HG02885 (cell line): ENCODE data around the gene MAP4K4.
"Not testable (repeated sequence)": the region's sequence is repeated elsewhere in the genome, so short reads cannot be mapped to it uniquely, and the experiment has no call there.

ENCODE experiments used
- ATAC-seq: cut with Tn5 transposase; IDR thresholded peaks from one replicate; pipeline ENCODE4 v1.9.1; 2021; ENCODE audit warnings: mild to moderate bottlenecking; ENCODE audit not compliant: unreplicated experiment, poor library complexity

Gene MAP4K4

DNA sequence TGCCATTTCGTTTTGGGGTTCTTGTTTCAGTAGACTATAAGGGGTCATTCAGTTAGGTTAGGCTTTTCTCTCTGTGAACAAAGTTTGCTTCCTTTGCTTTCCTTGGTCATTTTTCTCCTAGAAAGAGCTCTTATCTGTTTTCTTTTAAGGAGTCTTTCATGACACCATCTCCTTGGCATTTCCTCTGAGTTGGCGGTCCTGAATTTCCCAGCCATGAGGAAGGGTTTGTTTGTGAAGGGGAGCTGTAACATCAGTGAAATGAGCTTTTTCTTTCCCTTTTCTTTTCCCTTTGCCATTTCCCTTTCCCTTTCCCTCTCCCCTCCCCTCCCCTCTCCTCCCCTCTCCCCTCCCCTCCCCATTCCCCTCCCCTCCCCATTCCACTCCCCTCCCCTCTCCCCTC, 61.7 kb downstream of the MAP4K4 start:
- ATAC-seq, result no peak

DNA sequence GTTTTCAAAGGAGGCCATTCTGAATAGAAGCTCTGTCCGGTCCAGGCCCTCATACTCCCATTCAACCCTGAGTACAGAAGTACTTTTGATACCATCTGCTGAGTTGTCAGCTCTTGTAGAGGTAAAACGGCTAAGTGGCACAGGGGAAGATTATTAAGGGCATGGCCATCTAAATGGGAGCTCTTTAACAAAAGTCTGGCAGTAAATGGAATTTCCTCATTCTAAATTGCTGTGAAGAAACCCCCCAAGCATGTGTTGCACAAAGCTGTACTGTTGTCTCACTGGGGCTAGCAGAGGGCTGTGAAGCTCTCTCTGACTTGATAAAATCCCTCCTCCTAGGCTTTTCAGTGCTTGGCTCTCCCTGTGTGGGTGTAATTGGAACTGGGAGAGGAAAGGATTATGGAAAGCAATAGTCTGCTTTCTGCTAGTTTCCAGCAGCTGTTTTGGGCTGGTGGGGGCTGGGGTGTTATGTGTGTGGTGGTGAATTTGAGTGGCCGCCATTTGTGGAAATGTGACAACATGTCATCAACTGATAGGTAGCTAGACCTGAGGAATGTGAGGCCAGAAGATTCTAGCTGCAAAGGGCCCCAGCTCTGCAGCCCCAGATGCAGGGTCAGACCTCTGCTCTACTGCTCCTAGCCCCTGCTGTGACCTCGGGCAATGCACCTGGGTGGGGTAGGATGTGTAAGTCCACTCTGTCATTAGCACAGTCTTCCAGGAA, 65.1 kb downstream of the MAP4K4 start:
- ATAC-seq, result no peak

DNA sequence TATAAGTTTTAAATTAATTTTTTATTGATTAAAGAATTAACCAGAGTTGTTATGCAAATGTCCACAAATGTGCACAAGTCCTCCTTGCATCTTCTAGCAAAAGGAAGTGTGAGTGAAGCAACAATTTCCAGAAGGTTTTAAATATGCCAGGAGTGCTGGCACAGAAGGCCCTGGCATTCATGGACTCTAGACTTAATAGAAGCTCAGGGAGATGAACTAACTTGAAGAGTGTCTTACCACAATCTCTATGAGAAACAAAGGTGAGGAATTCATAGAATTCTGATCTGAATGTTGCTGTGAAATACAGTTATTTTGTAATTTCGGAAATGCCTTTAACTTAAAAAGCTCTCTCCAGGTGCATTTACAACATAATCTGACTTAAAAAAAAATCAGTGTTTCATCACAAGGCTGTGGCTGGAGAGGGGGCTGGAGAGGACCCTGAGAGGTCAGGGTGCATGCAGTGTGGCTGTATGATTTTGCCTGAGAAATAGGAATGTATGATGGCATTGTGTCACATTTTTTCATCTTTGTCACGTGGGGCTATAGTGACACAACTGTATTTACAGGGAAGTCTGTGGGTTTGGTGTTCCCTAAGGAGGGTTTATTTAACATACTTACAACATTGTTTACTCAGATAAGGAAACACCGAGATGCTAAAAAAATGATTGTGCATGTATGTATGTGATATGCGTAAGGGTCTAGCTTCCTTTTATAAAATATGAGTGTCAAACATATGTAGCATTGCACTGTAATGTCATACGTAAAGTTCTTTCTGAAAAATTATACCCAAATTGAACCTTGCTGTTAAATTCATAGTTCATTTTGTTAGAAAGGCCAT, 66.2 kb downstream of the MAP4K4 start:
- ATAC-seq, result no peak

DNA sequence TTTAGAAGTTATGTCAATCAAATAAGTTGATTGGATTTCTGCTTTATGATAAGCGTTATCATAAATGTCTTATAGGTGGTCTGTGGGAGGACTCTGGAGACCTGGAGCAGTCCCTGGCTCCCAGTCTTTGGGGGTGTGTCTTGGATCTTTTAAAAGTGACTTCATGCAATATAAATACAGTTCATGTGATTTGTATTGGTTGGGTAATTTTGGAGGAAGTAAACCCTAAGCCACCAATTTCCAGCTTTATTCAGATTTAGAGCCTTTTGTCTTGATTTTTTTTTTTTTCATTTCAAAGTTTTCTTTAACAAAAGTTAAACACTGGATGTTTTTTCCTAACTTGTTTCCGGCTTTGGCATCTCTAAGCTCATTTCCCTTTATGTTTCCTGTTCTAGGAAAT, 68.8 kb downstream of the MAP4K4 start:
- ATAC-seq, result no peak

DNA sequence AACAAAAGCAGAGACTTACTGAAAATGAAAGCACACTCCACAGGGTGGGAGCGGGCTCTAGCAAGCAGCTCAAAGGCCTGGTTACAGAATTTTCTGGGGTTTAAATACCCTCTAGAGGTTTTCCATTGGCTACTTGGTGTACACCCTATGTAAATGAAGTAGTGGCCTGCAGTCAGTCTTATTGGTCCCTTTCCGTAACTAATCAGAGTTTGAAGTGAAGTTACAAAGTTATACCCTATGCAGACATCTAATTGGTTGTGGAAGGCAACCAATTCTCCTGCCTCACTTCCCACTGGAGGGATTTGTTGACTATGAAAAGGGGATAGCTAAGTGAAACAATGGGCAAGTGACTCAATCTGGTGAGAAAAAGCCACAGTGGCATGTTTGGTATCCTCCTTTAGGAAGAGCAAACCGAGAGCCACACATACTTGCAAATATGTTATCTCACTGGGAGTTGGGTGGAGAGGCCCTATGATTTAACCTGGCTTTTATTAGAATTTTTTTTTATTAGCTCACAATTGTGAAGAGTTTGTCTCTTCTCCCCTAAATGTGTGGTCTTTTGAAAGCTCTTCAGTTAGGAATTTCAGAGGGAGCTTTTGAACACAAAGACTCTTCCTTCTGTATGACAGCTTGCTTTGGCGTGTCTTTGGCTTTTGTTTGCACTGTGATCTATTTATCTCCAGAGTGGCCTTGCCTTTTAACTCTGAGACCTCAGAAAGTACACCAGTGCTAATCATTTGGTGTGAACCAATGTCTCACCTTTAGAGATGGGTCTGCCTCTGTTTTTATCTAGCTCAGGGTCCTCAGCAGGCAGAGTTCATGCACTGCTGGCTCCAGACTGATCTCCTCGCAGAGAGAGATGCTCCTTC, 69.6 kb downstream of the MAP4K4 start:
- no peak for ATAC-seq

DNA sequence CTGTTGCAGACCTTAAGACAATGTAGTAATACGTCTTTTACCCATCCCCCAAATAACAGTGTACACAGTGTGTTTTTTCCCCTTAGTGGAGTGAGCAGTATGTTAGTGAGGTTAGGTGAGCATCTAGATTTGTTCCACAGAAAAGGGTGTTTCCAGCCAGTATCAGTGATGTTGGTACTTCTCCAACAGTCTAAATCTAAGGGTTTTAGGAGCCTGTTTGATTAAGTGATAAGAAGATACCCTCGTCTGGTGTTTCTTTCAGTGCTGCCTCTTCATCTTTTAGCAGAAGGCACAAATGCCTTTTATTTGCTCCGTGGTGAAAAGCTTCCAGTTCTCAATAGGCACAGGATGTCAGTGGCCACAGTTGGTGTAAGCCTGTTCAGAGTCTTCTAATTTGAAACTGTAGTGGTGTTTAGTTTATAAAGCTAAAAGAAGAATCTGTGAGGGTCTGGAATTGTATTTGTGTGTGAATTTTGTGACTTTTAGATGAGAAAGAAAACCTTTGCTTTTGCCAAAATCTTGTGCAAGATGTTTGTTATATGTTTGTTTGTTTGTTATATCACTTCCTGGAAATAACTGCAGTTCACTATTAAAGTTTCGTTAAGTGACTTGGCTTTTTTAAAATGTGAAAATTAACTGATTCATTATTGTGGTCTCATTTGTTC, 71.2 kb downstream of the MAP4K4 start:
- ATAC-seq, result no peak

DNA sequence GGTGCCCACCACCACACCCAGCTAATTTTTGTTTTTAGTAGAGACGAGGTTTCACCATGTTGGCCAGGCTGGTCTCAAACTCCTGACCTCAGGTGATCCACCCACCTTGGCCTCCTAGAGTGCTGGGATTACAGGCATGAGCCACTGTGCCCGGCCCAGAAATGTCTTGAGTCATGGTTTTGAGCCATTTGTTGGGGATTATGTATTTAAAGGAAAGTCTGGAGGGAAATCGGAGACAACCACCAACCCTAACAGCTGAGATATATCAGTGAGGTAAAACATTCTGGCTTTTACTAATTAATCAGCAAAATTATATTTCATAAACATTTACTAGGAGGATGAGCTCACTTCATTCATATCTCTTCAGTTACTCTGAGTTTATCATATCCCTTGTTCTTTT, 72.2 kb downstream of the MAP4K4 start:
- not testable (repeated sequence) for ATAC-seq

DNA sequence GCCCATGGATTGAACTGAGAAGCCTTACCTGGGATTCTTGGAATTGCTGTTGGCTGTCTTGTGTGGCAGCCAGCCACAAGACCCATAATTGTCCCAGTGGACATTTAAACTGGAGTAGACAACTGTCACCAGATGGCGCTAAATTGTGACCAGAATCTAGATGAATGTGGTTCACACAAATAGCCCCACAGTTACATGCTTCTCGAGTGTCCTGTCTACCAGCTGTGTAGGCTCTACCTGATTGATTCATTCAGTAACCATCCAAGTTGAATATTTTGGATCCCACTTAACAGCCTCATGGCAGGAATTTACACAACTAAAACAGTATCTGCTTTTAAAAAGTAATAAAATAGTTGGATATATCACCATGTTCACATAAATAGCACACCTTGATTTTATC, 73.2 kb downstream of the MAP4K4 start:
- peak; percentile 82 for ATAC-seq

DNA sequence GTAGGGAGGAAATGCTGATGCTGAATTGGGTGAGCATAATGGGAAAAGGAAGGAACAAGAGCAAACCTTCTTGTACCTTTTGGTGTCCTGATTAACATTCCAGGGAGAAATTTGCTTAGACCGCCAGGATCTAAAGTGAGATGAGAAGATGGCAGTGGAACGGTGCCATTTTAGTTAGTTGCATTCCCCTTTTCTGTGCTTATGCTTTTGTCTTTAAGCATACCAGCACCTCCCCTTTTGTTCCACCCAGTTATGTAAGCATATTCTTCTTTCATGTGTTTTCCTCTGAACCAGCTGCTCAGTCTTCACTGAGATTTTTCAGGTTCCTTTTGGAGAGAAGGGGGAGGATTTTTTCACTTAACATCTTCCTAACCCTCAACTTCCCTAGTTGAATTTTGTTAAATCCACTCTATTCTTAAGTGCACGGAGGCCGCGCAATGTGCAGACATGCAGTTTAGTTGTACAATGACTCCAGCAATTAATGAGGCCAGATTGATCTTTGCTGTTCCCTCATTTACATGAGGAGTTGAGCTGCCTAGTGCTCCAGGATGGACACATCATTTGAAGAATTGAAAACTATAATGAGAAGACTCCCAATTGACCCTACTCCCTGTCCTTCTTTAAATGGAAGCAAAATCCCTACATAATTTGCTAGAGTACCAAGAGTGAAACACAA, 73.9 kb downstream of the MAP4K4 start:
- ATAC-seq, result no peak

DNA sequence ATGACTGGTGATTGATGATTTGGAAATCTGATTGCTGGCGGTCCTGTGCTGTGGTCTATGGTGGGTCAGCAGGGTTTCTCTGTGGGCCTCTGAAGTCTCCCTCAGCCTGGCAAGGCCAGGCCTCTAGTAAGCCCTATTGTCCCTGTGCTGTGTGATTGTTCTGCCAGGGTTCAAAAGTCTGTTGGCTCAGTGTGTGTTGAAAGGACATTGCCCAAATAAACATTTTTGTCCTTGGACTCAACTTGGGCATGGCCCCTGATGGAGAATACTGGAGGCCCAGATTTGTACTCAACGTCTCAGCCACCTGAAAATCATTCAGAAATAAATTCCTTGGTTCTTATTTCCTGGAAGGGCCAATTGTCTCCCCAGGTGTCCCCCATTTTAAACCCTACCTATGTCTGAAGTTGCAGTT, 74.4 kb downstream of the MAP4K4 start:
- no peak for ATAC-seq

DNA sequence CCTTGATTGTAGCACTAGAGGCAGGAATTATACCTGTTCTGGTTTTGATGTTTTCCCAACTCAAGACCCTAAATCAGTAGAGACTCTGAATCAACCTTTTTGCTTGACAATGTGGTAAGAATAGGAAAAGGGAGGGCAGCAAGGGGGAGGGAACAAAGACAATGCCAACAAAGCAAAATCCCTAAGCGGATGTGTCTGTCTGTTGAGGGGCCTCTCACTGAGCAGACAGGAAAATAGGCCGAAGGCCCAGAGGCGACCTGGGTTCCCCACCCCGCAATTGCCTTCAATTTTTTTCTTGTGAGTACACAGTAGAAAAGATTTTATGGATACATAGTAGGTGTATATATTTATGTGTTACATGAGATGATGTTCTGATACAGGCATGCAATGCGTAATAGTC, 75.6 kb downstream of the MAP4K4 start:
- ATAC-seq, result no peak

DNA sequence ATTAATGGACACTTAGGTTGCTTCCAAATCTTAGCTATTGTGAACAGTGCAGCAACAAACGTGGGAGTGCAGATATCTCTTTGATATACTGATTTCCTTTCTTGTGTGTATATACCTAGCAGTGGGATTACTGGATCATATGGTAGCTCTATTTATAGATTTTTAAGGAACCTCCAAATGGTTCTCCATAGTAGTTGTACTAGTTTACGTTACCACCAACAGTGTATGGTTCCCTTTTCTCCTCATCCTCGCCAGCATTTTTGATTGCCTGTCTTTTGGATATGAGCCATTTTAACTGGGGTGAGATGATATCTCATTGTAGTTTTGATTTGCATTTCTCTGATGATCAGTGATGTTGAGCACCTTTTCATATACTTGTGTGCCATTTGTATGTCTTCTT, 76.5 kb downstream of the MAP4K4 start:
- not testable (repeated sequence) for ATAC-seq

DNA sequence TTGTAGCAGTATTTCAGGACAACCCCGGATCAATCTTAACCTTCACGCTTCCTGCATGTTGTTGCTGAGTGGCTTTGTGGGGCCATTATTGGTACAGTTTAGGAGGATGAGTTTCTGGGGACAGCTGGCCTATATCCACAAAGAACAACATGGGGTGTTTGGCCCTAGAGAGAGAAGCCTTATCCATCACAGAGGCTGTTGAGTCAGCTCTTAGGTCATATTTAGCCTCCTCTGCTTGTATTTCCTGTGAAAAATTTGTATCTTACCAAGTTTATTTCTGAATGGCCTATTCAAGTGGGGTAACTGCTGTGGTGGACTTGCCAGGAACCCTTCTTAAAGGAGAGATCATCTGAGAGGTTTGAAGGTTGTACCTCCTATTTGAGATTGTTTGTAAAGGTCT, 77.6 kb downstream of the MAP4K4 start:
- ATAC-seq, result no peak

DNA sequence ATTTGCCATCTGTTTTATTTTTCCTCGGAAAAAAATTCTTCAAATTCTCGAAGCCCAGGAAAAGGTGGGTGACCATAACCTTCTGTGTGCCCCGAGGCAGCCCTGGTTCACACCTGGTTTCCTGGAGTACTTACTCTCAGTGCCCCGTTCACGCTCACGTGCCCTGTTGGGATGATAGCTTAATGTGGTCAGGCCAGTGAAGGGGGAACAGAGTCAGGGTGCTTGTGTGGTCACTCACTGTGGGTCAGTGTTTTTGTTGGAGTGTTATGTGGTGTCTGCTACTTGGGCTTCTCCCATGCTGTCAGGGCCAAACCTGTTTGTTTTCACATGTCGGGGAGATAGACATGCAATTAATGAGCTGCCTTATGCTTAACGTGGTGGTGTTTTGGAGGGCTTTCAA, 78.1 kb downstream of the MAP4K4 start:
- no peak for ATAC-seq

DNA sequence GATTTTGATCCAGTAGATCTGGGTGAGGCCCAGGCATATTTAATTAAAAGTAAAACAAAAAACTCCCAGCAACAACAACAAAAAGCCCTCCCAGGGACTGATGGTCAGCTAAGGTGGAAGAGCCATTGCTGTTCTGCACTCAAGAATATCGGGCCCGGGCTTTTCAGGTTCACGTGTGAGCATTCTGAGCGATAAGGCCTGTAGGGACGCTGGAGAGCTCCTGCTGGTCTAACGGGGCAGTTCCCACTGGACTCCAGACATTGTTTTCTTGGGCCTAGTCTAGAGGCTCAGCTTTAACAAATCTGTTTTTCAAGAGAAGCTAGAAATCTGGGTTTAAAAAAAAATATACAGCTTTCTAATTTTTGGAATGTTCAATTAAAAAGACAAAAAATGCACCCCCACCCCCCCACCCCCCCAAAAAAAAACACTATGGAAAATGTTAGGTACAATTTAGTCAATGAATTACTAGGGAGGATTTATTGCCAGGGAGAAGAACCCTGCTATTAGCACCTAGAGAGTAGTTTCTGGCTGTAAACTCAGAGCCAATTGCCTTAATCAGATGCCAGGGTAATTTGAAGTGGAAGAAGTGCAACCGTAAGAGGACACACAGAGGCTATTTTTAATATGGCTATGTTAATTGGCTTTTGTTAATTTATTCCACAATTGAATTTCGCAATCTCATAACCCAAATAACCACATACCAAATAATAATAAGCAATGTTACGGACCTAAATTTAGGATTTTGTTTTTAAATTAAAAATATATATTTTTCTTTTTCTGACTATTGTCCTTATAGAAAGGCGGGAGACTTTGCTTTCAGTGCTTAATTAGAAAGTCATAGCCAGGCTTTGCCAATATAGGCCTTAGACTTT, 78.9 kb downstream of the MAP4K4 start:
- no peak for ATAC-seq

DNA sequence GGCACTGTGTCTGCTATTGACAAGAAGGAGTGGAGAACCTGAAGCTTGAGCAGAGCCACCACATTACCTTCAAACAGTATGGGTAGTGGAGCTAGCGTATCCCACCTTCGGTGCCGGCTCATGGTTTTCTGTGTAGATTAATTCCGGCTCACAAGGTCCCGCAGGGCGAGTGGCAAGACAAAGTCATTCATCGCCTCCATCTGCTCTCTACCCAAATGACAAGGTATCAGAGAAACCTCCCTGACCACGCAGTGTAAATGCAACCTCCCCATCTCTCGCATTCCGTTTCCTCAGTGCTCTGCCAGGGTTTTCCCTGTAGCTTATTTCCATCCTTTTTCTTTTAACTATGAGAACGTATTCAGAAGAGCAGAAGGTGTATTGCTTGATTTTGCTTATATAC, 79.8 kb downstream of the MAP4K4 start:
- ATAC-seq, result no peak

DNA sequence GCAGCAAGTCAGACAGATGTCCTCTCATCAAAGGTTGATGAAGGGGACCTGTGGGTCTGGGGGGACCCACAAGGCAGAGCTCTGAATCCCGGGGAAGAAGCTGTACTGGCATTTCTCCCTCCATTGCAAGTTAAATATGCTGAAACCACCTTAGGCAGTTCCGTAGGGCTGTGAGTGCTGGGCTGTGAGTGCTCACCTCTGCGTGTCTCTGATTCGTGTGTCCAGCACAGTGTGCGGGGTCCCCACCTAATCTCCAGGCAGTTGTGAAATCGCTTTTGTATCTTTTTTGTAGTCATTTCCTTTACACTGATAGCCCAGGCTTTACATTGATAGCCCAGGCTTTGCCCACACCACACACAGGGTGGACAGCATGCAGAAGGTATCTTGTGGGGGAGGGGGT, 80.6 kb downstream of the MAP4K4 start:
- ATAC-seq, result no peak

DNA sequence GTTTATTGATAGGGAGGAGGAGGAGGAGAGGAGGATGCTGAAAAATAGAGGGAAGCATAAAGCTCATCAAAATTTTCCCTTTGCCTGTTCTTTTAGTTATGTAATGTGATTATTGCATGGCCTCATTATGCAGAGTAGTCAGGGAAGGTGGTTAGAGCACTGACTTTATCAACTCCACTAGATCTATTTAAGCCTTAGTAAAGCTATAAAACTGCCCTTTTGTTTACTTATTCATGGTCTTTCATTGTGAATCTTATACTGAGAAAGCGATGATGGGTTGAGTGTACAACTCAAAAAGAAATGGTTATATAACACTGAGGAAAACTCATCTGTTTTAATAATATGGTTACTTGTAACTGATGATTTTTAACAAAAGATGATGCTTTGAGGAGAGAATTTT, 81.7 kb downstream of the MAP4K4 start:
- no peak for ATAC-seq

DNA sequence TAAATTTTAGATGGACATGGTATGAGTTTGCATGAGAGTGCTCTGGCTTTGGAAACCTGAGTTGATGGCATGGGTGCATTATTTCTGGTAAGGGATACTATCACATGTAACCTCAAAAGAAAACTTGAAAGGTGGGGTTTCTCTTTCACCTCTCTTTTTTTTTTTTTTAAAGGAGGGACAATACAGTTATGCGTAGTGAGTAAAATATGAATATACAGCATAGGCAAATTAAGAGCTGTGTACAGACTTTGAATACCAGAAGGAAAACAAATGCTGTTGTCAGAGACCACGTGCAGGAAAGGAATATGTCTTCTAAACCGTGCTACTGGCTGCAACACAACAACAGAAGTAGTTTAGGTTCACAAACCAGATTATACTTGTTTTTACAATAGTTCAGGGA, 82.1 kb downstream of the MAP4K4 start:
- no peak for ATAC-seq
